A549 treated with DMSO at 1 μM for 4 hours (cell line): ENCODE measurements around the gene CCDC186. TPM values are rescaled to one million over a fixed set of nuclear protein-coding genes. Genes with fewer than 3 reads are reported as not detected.

ENCODE experiments used
- total RNA-seq: library from RNA; stranded (reverse); fragments of 200-300 nt; extraction: Qiagen RNA extraction; gene quantifications from 5 replicates; pipeline ENCODE4 v1.2.3, GENCODE V29; 2022; ENCODE audit warnings: low read depth

The CCDC186 gene
- 4.6 to 7.0 TPM (median 5.8 TPM) in 5 replicates for total RNA-seq

GRCh38 chr10:114173921-114174694 is at the start of gene CCDC186:
CCDC186 (minus strand) TSS chr10:114174203; CDS start chr10:114163268, 10,935 bp downstream.

GRCh38 chr10:114179148-114179547 is 5.1 kb upstream of the CCDC186 start, which contains the start of gene TDRD1:
TDRD1 (plus strand) TSS chr10:114179353; CDS start chr10:114187832, 8,479 bp downstream.

Other genes starting within 250 kb of the CCDC186 start
- gene ADRB1, start 130.3 kb downstream of the CCDC186 start, total RNA-seq = 0.54 to 0.86 TPM (median 0.76 TPM) in 5 replicates
- not detected in 5 replicates for gene TDRD1, start 5.2 kb upstream of the CCDC186 start, total RNA-seq
- gene VWA2, start 65.1 kb upstream of the CCDC186 start, total RNA-seq = not detected in 5 replicates
- gene AFAP1L2, start 230.3 kb upstream of the CCDC186 start, total RNA-seq = 21.7 to 29.6 TPM (median 25.1 TPM) in 5 replicates